SJSA1 (cell line): ENCODE data around the gene DDX10. TPM values are rescaled to one million over a fixed set of nuclear protein-coding genes. Genes with fewer than 3 reads are reported as not detected.

ENCODE experiments used
- DNase-seq, 2 experiments: peaks; one replicate each; pipeline ENCODE4 v3.0.0-alpha.2; 2015 to 2020; ENCODE audit warnings: low spot score in 2 of 2, low read depth in 1 of 2
- H3K27ac ChIP-seq: fragments of 250-450 bp; sonication (Bioruptor Pico); 2 replicates; pipeline ENCODE4 v1.5.1; 2020; ENCODE audit warnings: mild to moderate bottlenecking, moderate library complexity
- H3K27me3 ChIP-seq: fragments of 250-450 bp; sonication (Bioruptor Pico); replicated peaks from 2 replicates; pipeline ENCODE4 v1.5.1; 2020; ENCODE audit warnings: mild to moderate bottlenecking, moderate library complexity
- H3K36me3 ChIP-seq: fragments of 250-450 bp; sonication (Bioruptor Pico); 2 replicates; pipeline ENCODE4 v1.5.1; 2020; ENCODE audit warnings: mild to moderate bottlenecking
- H3K4me1 ChIP-seq: fragments of 250-450 bp; sonication (Bioruptor Pico); replicated peaks from 2 replicates; pipeline ENCODE4 v1.6.1; 2021; ENCODE audit warnings: mild to moderate bottlenecking
- H3K4me3 ChIP-seq: fragments of 250-450 bp; sonication (Bioruptor Pico); 2 replicates; pipeline ENCODE4 v1.5.1; 2020; ENCODE audit warnings: mild to moderate bottlenecking
- H3K9me3 ChIP-seq: fragments of 250-450 bp; sonication (Bioruptor Pico); replicated peaks from 2 replicates; pipeline ENCODE4 v1.5.1; 2020; ENCODE audit warnings: mild to moderate bottlenecking
- total RNA-seq: library from RNA; depleted of rRNA; stranded (reverse); fragments of >200 nt; shearing (Covaris generic); gene quantifications from 2 replicates; pipeline ENCODE4 v1.2.3, GENCODE V29; 2014

The DDX10 gene
- total RNA-seq, 1 experiment from 2014 or later = 21.9 TPM

DNA sequence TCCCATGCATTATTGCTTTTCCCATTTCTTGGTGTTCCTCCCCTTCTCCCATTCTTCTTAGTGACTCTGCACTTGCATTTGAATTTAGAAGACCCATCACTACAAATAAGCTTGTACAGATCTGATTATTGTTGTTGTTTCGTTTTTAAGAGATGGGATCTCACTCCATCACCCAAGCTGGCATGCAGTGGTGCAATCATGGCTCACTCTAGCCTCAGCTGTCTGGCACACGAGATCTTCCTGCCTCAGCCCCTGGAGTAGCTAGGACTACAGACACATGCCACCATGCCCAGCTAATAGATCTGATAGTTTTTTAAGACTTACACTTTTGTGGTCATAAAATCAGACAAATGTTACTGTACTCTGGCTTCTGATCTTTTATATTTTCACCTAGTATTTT, 252.1 kb downstream of the DDX10 start:
- peak overlapping the region; percentile 77 for H3K27ac ChIP-seq
- no peak for DNase-seq
- no peaks in the 10 kb centered on the region for H3K27me3 ChIP-seq
- no peak overlapping the region for H3K4me3 ChIP-seq
- peaks cover 45% of the 10 kb centered on the region for H3K4me1 ChIP-seq
- no peaks in the 10 kb centered on the region for H3K36me3 ChIP-seq
- no peaks in the 10 kb centered on the region for H3K9me3 ChIP-seq

DNA sequence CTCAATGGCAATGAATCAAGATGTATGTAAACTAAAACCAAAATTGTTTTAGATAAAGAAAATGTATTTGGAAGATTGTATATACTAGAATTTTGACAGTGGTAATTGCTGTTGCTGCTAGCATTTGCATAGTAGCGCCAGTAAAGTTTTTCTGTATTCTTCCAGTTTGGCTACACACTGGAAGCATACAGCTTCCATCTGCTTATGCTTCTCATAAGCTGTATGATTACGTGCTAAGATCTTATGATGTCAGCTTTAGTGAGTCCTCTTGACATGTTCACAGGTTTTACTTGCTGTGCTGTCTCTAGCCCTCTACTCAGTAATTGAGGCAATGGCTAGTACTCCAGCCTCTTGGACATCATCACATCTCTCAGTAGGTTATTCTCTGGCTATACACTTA, 256.3 kb downstream of the DDX10 start:
- no peak overlapping the region for H3K4me3 ChIP-seq
- no peaks in the 10 kb centered on the region for H3K27me3 ChIP-seq
- no peaks in the 10 kb centered on the region for H3K9me3 ChIP-seq
- no peak for DNase-seq
- H3K27ac ChIP-seq = no peak overlapping the region
- H3K36me3 ChIP-seq = no peaks in the 10 kb centered on the region
- H3K4me1 ChIP-seq = peaks cover 20% of the 10 kb centered on the region

DNA sequence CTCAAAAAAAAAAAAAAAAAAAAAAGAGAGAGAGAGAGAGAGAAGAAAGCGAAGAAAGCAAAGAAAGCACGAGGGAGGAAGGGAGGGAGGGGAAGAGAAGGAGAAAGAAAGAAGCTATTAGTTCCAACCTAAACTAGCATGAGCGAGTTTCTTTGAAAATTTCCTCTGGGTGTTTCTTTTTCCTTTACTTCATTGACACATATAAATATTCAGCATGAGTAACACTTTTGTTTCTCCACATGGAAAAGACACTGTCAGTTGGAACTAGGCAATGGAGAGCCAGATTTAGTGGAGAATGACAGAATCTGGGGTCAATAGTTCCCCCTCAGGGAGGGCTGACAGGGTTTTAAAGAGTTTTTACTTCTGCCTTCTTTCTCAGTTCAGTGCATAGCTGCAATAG, 257.4 kb downstream of the DDX10 start:
- Histone ChIP-seq H3K36me3 (no peaks in the 10 kb centered on the region), H3K9me3 (no peaks in the 10 kb centered on the region), H3K4me3 (no peak overlapping the region), H3K4me1 (peaks cover 10% of the 10 kb centered on the region), H3K27ac (no peak overlapping the region), H3K27me3 (no peaks in the 10 kb centered on the region)
- DNase-seq = no peak

DNA sequence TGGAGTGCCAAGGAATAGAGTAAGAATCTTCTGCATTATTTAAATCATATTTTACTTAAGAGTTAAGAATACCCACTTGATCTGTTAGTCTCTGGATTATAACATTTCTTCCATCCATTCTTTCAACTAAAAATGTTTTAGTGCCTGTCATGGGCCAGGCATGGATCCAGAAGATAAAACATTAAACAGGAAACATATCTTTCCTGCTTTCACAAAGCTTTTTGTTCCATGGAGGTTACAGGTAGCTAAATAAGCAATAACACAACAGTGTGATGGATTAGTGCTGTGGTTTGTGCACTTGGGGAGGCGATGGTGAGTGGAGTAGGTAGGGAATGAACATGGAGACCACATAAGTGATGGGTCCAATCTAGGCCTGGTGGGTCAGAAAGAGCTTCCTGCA, 258.5 kb downstream of the DDX10 start:
- Histone ChIP-seq H3K4me1 (peaks cover 19% of the 10 kb centered on the region), H3K36me3 (no peaks in the 10 kb centered on the region), H3K9me3 (no peaks in the 10 kb centered on the region), H3K27ac (no peak overlapping the region), H3K27me3 (no peaks in the 10 kb centered on the region), H3K4me3 (no peak overlapping the region)
- no peak for DNase-seq

DNA sequence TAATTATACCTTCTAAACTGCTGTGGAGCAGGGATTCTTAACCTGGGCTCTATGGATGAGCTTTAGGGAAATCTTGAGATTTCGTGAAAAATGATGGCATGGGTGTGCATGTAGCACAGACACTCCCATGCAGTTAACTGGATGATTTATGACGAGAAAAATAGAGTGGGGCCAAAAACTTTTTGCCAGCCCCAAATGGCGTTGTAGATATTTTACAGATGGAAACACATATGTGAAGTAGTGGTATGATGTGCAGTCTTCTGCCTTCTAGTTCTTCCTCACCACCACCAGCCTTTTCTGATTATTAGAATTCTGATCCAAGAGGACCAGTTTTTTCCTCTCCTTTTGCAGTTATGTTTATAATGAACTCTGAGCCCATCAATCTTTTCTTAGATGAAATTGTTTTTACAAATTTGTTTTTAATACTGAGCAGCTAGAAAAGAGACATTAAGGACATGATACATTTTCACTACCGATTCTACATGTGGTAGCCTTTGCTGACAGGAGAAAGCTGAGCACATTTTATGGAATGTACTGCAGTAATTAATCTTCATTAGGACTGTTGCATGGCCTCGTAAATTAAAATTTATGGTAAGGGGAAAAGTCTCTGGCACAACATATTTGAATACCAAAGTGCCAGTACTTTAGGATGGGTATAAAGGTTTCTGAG, 261.4 kb downstream of the DDX10 start:
- no peak for DNase-seq
- Histone ChIP-seq H3K4me3 (no peak overlapping the region), H3K27ac (no peak overlapping the region), H3K27me3 (no peaks in the 10 kb centered on the region), H3K4me1 (peaks cover 38% of the 10 kb centered on the region), H3K9me3 (no peaks in the 10 kb centered on the region), H3K36me3 (no peaks in the 10 kb centered on the region)

DNA sequence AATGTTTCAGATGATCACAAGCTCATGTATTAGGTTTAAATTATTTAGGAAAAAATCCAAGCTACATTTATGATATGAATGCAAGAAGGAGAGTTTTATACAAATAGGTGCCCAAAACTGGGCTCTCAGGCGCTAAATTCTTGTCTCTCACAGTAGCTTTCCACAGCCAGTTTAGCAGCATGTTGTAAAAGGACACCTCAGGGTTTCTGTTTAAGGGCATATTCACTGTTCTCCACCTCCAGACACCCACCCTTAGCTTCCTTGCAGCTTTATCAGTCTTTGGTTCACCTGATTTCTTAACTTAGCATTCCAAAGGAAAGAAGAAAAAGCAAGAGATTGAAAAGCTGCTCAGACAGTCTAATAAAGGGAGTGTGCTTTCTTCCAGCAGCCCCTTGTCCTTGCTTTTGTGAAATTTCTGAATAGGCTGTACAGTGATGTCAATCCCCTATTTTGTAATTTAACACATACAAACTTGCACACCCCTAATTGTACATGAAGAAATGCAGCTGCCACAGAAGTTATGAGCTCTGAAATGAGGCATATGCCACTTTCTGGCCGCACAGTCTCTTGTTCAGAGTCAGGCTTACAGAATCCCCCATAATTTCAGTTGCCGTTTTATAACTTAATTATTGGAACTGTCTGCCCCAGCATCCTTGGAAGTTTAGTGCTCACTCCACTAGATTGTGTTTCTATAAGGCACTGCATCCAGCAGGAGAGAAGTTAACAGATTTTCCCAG, 262.1 kb downstream of the DDX10 start:
- DNase-seq = no peak
- H3K27ac ChIP-seq = no peak overlapping the region
- H3K9me3 ChIP-seq = no peaks in the 10 kb centered on the region
- H3K36me3 ChIP-seq = no peaks in the 10 kb centered on the region
- no peak overlapping the region for H3K4me3 ChIP-seq
- no peaks in the 10 kb centered on the region for H3K27me3 ChIP-seq
- peaks cover 38% of the 10 kb centered on the region for H3K4me1 ChIP-seq

DNA sequence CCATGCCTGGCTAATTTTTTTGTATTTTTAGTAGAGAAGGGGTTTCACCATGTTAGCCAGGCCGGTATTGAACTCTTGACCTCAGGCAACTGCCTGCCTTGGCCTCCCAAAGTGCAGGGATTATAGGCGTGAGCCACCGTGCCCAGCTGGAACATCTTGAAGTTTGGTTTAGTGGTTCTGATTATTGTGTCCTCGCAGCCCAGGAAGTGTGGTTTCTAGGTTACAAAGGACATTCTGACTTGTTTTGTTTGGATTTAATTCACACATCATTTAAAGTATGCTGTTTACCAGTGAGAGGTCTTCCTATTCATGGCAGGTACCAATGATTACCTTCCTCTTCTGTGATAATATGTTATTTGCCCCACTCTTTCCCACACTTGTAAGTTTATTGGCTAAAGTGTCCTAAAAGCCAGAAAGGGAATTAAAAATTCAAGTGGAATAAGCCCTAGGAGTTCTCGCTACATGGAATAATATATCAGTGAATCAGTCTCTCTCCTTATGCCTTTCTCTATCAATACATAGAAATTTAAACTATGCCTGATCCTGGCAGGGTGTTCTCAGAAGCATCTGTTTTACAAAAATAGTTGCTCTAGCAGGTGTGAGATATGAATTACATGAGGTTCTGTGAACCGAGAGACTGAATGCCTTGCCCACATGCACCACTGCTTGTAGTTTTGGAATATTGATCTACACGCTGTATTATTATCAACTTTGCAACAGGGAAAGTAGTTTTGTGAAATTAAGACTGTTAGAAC, 263.1 kb downstream of the DDX10 start:
- H3K27ac ChIP-seq = peak overlapping the region; percentile 86
- H3K9me3 ChIP-seq = no peaks in the 10 kb centered on the region
- no peaks in the 10 kb centered on the region for H3K27me3 ChIP-seq
- peaks cover 31% of the 10 kb centered on the region for H3K4me1 ChIP-seq
- H3K36me3 ChIP-seq = no peaks in the 10 kb centered on the region
- no peak overlapping the region for H3K4me3 ChIP-seq
- DNase-seq = no peak

DNA sequence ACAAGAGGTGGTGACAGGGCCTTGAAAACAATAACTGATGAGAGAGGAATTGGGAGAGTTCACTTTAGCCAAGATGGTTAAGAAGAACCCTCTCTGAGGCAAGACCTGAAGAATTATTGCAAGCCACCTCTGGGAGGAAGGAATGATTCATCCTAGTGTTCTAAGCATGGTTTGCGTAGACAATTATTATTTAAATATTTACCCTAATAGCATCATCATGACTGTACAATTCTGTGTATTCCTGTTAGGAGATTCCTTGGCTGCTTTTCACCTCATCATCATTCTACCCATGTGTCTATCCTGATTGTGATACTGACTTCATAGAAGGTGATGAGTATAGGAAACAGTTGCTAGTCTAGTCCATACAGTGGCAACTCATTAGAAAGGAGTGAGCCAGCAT, 264.4 kb downstream of the DDX10 start:
- Histone ChIP-seq H3K9me3 (no peaks in the 10 kb centered on the region), H3K27me3 (no peaks in the 10 kb centered on the region), H3K27ac (peak overlapping the region; percentile 86), H3K36me3 (no peaks in the 10 kb centered on the region), H3K4me3 (no peak overlapping the region), H3K4me1 (peaks cover 36% of the 10 kb centered on the region)
- peak; percentile 46 to 69 for DNase-seq

DNA sequence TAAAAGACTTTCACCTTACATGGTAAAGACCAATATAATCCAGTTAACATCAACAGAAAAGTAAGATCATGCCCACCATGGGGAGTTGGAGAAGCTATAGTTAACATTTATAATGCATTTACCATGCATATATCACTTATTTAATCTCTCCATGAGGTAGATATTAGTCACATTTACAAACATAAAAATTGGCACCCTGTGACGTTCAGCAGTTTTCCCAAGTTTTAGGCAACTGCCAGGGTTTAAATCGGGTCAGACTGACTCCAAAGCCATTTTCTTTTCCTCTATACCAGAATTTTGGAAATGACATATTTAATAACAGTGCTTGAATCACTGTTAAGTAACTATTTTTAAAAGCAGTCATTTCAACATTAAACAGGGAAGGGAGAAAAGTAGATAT, 266.3 kb downstream of the DDX10 start:
- Histone ChIP-seq H3K4me1 (peaks cover 36% of the 10 kb centered on the region), H3K36me3 (no peaks in the 10 kb centered on the region), H3K9me3 (no peaks in the 10 kb centered on the region), H3K4me3 (no peak overlapping the region), H3K27ac (no peak overlapping the region), H3K27me3 (no peaks in the 10 kb centered on the region)
- DNase-seq = no peak

DNA sequence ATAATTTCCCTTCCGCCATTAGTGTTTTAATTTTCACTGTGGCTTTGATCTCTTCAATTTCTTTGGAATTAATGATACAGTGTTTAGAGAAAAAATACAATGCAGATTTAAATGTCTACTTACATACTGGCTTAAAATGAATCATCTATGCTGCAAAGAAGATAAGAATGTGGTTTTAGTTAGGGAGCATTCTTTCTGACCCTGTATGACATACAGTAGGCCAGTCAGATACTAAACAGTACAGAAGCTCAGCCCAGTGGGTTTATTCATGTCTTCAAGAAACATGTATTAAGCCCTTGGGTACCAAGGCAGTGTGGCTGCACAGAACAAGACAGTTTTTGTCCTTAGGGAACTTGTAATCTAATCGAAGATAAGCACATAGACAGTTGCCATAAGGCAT, 268.8 kb downstream of the DDX10 start:
- peaks cover 22% of the 10 kb centered on the region for H3K4me1 ChIP-seq
- no peaks in the 10 kb centered on the region for H3K9me3 ChIP-seq
- no peak for DNase-seq
- no peak overlapping the region for H3K4me3 ChIP-seq
- H3K36me3 ChIP-seq = no peaks in the 10 kb centered on the region
- no peaks in the 10 kb centered on the region for H3K27me3 ChIP-seq
- no peak overlapping the region for H3K27ac ChIP-seq

DNA sequence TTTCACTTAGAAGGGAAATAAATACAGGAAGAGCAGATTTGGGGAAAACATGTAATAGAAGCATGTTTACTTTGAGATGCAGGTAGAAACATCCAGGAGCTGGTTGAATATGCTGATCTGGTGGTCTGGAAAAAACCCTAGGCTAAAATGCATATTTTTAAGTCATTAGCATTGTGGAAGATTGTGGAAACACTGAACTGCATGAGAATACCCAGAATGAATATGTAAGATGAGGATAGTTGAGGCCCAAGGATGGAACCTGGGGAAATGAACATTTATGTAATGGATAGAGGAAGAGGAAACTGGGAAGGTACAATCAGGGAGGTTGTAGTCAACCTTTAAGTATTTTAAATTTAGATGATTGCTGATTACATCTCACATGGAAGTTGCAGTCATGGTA, 269.4 kb downstream of the DDX10 start:
- no peaks in the 10 kb centered on the region for H3K36me3 ChIP-seq
- H3K27me3 ChIP-seq = no peaks in the 10 kb centered on the region
- no peak overlapping the region for H3K4me3 ChIP-seq
- H3K4me1 ChIP-seq = peaks cover 16% of the 10 kb centered on the region
- H3K9me3 ChIP-seq = no peaks in the 10 kb centered on the region
- DNase-seq = no peak
- no peak overlapping the region for H3K27ac ChIP-seq

DNA sequence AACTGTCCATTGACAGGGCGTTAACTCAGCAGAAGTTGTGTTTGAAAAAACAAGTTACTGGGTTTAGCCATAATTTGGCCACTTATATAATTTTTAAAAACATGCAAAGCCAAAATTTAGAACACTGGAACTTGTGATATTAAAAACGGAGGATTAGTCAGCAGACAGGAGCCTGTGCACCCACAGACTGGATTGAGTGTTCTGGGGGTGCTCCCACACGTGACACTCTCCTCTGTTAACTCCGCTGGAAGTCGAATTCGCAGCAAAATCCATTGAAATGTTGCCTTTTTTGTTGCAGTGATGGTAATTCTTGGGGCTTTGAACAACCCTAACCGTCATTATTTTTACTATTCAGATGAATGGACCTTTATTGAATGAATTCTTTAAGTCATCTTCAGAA, 269.8 kb downstream of the DDX10 start:
- Histone ChIP-seq H3K27me3 (no peaks in the 10 kb centered on the region), H3K36me3 (0 out of 2 replicates have a peak, but pooled peaks cover under 1% of the 10 kb centered on the region), H3K4me1 (peaks cover 12% of the 10 kb centered on the region), H3K4me3 (no peak overlapping the region), H3K9me3 (no peaks in the 10 kb centered on the region), H3K27ac (no peak overlapping the region)
- DNase-seq = no peak

DNA sequence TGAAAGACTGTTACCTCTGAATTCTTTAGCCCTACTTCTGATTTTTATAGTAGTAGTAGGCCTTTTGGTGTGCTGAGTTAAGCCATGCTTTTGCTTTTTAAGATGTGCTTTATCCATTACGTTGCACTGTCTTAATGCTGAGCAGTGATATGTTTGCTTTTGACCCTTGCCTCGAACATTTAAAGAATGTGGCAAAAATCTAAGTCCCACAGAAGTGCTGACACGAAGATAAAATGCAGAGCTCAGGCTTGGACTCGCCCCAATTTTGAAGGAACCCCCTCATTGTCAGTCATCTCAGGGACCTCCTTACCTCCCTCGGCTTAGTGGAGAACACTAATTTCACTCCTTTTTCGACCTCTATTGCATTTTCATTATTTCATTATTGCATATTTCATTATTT, 272.9 kb downstream of the DDX10 start:
- H3K27ac ChIP-seq = no peak overlapping the region
- H3K9me3 ChIP-seq = no peaks in the 10 kb centered on the region
- H3K27me3 ChIP-seq = no peaks in the 10 kb centered on the region
- peaks cover 5% of the 10 kb centered on the region; the same call in 1 of the 2 replicates for H3K4me1 ChIP-seq
- no peak overlapping the region for H3K4me3 ChIP-seq
- no peak for DNase-seq
- 0 out of 2 replicates have a peak, but pooled peaks cover 2% of the 10 kb centered on the region for H3K36me3 ChIP-seq

DNA sequence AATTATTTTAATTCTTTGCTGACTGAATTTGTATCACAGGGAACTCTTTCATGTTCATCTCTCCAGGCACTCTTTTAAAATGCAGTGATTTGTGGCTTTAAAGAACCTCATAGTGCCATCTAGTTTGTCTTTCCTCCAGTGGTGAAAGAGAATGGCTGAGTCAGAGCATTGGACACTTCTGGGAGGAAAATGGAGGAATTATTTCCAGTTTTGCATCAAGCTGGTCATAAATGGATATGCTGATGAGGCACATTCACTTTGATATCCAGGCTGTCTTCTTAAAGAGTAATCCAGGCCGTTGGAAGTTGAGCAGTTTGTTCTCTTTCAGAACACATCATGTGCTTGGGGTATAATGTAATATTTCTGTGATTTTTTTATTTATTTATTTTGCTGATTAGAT, 273.7 kb downstream of the DDX10 start:
- 0 out of 2 replicates have a peak, but pooled peaks cover 2% of the 10 kb centered on the region for H3K36me3 ChIP-seq
- no peaks in the 10 kb centered on the region for H3K9me3 ChIP-seq
- H3K4me1 ChIP-seq = peaks cover 3% of the 10 kb centered on the region; the same call in 1 of the 2 replicates
- no peak overlapping the region for H3K4me3 ChIP-seq
- no peak overlapping the region for H3K27ac ChIP-seq
- no peak for DNase-seq
- H3K27me3 ChIP-seq = no peaks in the 10 kb centered on the region
